Upper lobe of right lung (tissue), 1 donor: ENCODE measurements around the gene SGIP1. TPM values are rescaled to one million over a fixed set of nuclear protein-coding genes. Genes with fewer than 3 reads are reported as not detected.

Experiments
- ATAC-seq: fragments of 200-7000 bp; cut with Tn5 transposase; one replicate; pipeline ENCODE4 v1.9.1; 2020; ENCODE audit warnings: mild to moderate bottlenecking, moderate library complexity
- DNase-seq: peaks from one replicate; pipeline ENCODE4 v3.0.0-alpha.2; 2020
- H3K27ac ChIP-seq: fragments of 200-600 bp; one replicate; pipeline ENCODE4 v1.8.0; 2022
- H3K27me3 ChIP-seq: fragments of 200-600 bp; one replicate; pipeline ENCODE4 v1.8.0; 2022; ENCODE audit warnings: mild to moderate bottlenecking
- H3K36me3 ChIP-seq: fragments of 200-600 bp; one replicate; pipeline ENCODE4 v1.8.0; 2022
- H3K4me1 ChIP-seq: fragments of 200-600 bp; one replicate; pipeline ENCODE4 v1.8.0; 2022
- H3K4me3 ChIP-seq: fragments of 200-600 bp; one replicate; pipeline ENCODE4 v1.8.0; 2022; ENCODE audit warnings: mild to moderate bottlenecking
- H3K9me3 ChIP-seq: fragments of 200-600 bp; one replicate; pipeline ENCODE4 v1.8.0; 2022
- intact Hi-C: fragments of 100-400 bp; cut with DNase I; formaldehyde crosslinking; loops from one replicate; pipeline ENCODE4 v1.11.0; 2022
- total RNA-seq: library from RNA; stranded (reverse); fragmentation: NEBNext Ultra II Directional; extraction: Animal tissue kit (Norgen Biotek cat#: 25700); gene quantifications from one replicate; pipeline ENCODE4 v1.2.1, GENCODE V29; 2021
- TF ChIP-seq, protein P1 (sequence below): fragments of 200-600 bp; IDR thresholded peaks from one replicate; pipeline ENCODE4 v1.8.0; 2022; ENCODE audit warnings: antibody characterized with exemption
- donor health status: DM: no; HTN: yes; CAD: no; lungs with severe emphysema.

The SGIP1 gene
- total RNA-seq, 1 donor from 2014 or later, result 19.8 TPM

DNA sequence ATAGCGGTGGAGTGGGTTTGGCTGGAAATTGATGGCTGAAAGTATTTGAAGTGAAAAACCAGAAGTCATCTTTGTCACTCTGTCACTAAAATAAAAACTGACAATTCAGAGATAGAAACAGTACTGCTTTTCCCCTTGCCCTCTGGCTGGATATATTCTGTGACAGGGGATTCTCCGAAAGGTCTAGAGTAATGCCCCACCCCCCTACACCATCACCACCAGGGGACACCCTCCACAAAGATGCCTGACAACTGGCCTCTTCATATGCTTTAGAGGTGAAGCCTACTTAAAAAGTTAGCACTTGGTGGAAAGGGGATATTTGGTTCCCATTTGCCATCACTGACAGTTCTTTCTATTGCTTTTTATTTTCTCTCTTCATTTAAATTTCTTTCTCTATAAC, 73.5 kb downstream of the SGIP1 start:
- H3K4me3 ChIP-seq, result no peak overlapping the region
- no peaks in the 10 kb centered on the region for H3K36me3 ChIP-seq
- DNase-seq (no peak), ATAC-seq (no peak)
- intact Hi-C loops, result no loop called here
- H3K27me3 ChIP-seq, result no peaks in the 10 kb centered on the region
- TF ChIP-seq, protein P1, sequence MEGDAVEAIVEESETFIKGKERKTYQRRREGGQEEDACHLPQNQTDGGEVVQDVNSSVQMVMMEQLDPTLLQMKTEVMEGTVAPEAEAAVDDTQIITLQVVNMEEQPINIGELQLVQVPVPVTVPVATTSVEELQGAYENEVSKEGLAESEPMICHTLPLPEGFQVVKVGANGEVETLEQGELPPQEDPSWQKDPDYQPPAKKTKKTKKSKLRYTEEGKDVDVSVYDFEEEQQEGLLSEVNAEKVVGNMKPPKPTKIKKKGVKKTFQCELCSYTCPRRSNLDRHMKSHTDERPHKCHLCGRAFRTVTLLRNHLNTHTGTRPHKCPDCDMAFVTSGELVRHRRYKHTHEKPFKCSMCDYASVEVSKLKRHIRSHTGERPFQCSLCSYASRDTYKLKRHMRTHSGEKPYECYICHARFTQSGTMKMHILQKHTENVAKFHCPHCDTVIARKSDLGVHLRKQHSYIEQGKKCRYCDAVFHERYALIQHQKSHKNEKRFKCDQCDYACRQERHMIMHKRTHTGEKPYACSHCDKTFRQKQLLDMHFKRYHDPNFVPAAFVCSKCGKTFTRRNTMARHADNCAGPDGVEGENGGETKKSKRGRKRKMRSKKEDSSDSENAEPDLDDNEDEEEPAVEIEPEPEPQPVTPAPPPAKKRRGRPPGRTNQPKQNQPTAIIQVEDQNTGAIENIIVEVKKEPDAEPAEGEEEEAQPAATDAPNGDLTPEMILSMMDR, result peak; percentile 10
- H3K4me1 ChIP-seq, result no peaks in the 10 kb centered on the region
- H3K9me3 ChIP-seq, result no peaks in the 10 kb centered on the region
- no peak overlapping the region for H3K27ac ChIP-seq

DNA sequence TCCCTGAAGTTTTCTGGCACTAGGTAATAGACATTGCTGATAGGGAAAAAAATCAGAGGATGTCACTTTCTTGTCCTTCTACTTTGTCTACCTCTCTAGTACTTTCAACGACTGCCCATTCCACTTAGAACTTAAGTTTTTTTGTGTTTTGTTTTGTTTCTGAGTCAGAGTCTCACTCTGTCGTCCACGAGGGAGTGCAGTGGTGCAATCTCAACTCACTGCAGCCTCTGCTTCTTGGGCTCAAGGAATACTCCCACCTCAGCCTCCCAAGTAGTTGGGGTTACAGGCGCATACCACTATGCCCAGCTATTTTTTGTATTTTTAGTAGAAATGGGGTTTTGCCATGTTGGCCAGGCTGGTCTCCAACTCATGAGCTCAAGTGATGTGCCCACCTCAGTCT, 79.2 kb downstream of the SGIP1 start:
- Histone ChIP-seq H3K36me3 (no peaks in the 10 kb centered on the region), H3K9me3 (no peaks in the 10 kb centered on the region), H3K4me1 (no peaks in the 10 kb centered on the region), H3K27me3 (no peaks in the 10 kb centered on the region), H3K4me3 (no peak overlapping the region), H3K27ac (no peak overlapping the region)
- intact Hi-C loops, result no loop called here
- ATAC-seq, result no peak
- DNase-seq, result no peak
- TF ChIP-seq, protein P1, result no peak

GRCh38 chr1:66617362-66618184, 83.6 kb downstream of the SGIP1 start:
- H3K27ac ChIP-seq, result no peak overlapping the region
- intact Hi-C loops, result no loop called here
- TF ChIP-seq, protein P1, result no peak
- no peaks in the 10 kb centered on the region for H3K4me1 ChIP-seq
- DNase-seq (no peak), ATAC-seq (no peak)
- H3K9me3 ChIP-seq, result no peaks in the 10 kb centered on the region
- no peaks in the 10 kb centered on the region for H3K36me3 ChIP-seq
- H3K4me3 ChIP-seq, result no peak overlapping the region
- no peaks in the 10 kb centered on the region for H3K27me3 ChIP-seq

DNA sequence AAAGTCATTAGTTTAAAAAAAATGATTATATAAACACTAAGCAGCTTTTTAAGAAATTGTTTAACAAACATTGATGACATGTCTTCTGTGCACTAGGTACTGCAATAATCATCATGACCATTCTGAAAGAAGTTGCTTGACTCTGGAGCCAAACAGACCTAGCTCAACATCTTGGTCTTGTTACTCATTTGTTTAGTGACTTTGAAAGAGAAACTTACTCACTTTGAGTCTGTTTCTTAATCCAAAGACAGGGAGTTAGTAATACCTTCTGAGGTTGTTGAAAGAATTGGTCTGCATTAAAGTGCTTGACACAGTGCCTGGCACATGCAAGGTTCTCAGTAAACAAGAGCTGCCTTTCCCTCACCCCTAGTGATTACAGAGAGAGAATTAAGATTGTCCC, 84.4 kb downstream of the SGIP1 start:
- Histone ChIP-seq H3K4me1 (no peaks in the 10 kb centered on the region), H3K27ac (no peak overlapping the region), H3K9me3 (no peaks in the 10 kb centered on the region), H3K36me3 (no peaks in the 10 kb centered on the region), H3K4me3 (no peak overlapping the region), H3K27me3 (no peaks in the 10 kb centered on the region)
- intact Hi-C loops, result no loop called here
- TF ChIP-seq, protein P1, result no peak
- DNase-seq (no peak), ATAC-seq (no peak)

- no peak overlapping the region for H3K27ac ChIP-seq
- H3K4me1 ChIP-seq, result peaks cover 3% of the 10 kb centered on the region
- TF ChIP-seq, protein P1, result no peak
- no peaks in the 10 kb centered on the region for H3K36me3 ChIP-seq
- no peak overlapping the region for H3K4me3 ChIP-seq
- intact Hi-C loops, result no loop called here
- no peaks in the 10 kb centered on the region for H3K27me3 ChIP-seq
- ATAC-seq (no peak), DNase-seq (no peak)
- no peaks in the 10 kb centered on the region for H3K9me3 ChIP-seq
Measured at GRCh38 chr1:66623812-66624211, 89.9 kb downstream of the SGIP1 start.
